ENCODE results near the gene NFIX.
A peak's percentile ranks its signal among the peaks of the same experiment; 100 is the strongest.

Gene NFIX

DNA sequence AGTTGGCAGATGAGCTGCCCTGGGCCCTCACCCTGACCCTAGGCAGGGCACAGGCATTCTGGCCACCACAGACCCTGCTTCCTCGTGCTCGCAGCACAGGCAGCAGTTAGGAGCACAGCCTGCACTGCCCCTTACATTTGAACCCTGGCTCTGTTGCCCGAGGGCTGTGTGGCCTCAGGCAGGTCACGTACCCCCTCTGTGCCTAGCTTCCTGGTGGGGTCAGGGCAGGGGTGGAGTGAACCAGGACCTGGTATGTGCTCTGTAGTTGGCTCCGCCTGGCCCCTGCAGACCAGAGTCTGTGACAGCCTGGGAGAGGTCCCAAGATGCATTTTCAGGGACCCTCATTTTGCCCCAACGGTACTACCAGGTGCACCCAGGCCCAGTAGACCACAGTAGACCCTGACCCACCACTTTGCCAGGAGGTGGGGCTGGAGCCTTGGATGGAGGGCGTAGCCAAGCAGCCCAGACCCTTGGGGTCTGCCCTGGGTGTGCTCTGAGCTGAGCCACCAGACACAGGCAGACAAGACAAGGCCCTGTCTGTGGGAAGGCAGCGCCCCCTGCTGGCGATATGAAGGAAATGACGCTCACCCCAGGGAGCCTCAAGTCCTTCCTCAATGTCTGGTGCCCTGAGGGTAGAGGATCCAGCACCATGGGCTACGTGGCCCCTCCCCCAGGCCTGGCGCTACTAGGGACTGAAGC, 98.3 kb downstream of the NFIX start:
- Histone ChIP-seq H3K27me3 (ENCODE audit: insufficient read depth, low read length) (peaks cover 66% of the 10 kb centered on the region), H3K4me1 (ENCODE audit: insufficient read depth, low read length) (peaks cover 21% of the 10 kb centered on the region)
- WGBS, result 41% methylated on average over 12 of the region's 12 CpGs

GRCh38 chr19:13094106-13094504, 98.8 kb downstream of the NFIX start:
- Histone ChIP-seq H3K27me3 (ENCODE audit: insufficient read depth, low read length) (peaks cover 71% of the 10 kb centered on the region), H3K4me3 (ENCODE audit: low read length) (no peak overlapping the region), H3K9me3 (ENCODE audit: insufficient read depth, low read depth, low read length) (no peaks in the 10 kb centered on the region), H3K36me3 (ENCODE audit: insufficient read depth, low read length) (no peaks in the 10 kb centered on the region), H3K27ac (ENCODE audit: low read depth, low read length) (no peak overlapping the region), H3K4me1 (ENCODE audit: insufficient read depth, low read length) (peaks cover 21% of the 10 kb centered on the region), H3K9ac (ENCODE audit: low read depth, low read length) (no peak overlapping the region)
- WGBS, result 17% methylated on average over 5 of the region's 5 CpGs

More for the DNA sequence above, 98.3 kb downstream of the NFIX start:
- Histone ChIP-seq H3K27ac (ENCODE audit: low read depth, low read length) (no peak overlapping the region), H3K4me3 (ENCODE audit: low read length) (no peak overlapping the region), H3K9ac (ENCODE audit: low read depth, low read length) (no peak overlapping the region), H3K9me3 (ENCODE audit: insufficient read depth, low read depth, low read length) (no peaks in the 10 kb centered on the region), H3K36me3 (ENCODE audit: insufficient read depth, low read length) (no peaks in the 10 kb centered on the region)

DNA sequence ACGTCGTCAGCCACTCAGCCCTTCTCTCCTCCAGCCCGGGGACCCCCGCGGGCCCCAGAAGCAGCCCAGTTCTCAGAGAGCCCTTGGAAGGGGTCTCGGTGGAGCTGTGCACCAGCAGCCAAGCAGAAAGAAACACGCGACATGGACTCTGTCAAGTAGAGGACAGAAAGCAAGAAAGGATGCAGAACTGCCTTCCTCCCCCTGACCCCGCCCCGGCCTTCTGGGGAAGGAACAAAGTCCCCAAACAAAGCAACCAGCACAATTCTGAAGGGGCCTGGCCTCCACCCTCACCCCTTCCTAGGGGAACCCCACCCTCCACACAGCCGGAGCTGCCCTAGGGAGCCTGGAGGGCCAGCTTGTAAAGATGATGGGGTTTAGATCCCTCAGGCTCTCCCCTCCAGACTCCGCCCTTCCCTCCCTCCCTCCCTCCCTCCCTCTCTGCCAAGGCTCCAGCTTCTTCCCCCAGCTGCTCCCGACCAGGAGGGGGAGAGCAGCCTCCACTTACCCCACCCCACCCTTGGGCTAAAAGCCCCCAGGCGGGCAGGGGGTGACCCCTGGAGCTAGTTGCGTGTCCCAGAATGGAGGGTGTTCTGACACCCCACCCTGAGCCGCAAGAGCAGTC, 99.6 kb downstream of the NFIX start:
- peaks cover 21% of the 10 kb centered on the region for H3K4me1 ChIP-seq (ENCODE audit: insufficient read depth, low read length)
- peak overlapping the region; percentile 48 for H3K4me3 ChIP-seq (ENCODE audit: low read length)
- H3K9me3 ChIP-seq (ENCODE audit: insufficient read depth, low read depth, low read length), result no peaks in the 10 kb centered on the region
- no peaks in the 10 kb centered on the region for H3K36me3 ChIP-seq (ENCODE audit: insufficient read depth, low read length)
- H3K9ac ChIP-seq (ENCODE audit: low read depth, low read length), result no peak overlapping the region; the same call in 1 of the 2 replicates
- WGBS, result 3% methylated on average over 16 of the region's 16 CpGs
- H3K27ac ChIP-seq (ENCODE audit: low read depth, low read length), result no peak overlapping the region; the same call in 1 of the 2 replicates
- H3K27me3 ChIP-seq (ENCODE audit: insufficient read depth, low read length), result peaks cover 79% of the 10 kb centered on the region

DNA sequence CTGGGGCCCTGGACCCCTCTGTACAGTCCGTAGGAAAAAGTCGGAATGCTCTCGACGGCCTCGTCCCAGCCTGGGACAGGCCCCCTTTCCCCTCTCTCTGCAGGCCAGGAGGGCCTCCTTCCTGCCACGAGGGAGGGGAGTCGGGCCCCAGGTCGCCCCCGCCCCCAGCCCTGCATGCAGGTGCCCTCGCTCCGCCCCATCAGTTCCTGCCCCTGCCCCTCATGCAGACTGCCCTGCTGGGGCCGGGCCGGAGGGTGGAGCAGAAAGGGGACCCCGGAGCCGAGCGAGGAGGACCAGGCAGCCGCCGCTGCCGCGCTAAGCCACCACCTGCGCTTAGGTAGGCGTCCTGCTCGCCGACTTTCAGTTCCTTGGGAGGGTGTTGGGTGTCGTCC, 100.1 kb downstream of the NFIX start:
- under 1% methylated on average over 25 of the region's 25 CpGs for WGBS
- no peaks in the 10 kb centered on the region for H3K36me3 ChIP-seq (ENCODE audit: insufficient read depth, low read length)
- no peak overlapping the region; the same call in 1 of the 2 replicates for H3K27ac ChIP-seq (ENCODE audit: low read depth, low read length)
- H3K9me3 ChIP-seq (ENCODE audit: insufficient read depth, low read depth, low read length), result no peaks in the 10 kb centered on the region
- H3K4me3 ChIP-seq (ENCODE audit: low read length), result peak overlapping the region; percentile 48
- H3K9ac ChIP-seq (ENCODE audit: low read depth, low read length), result no peak overlapping the region; the same call in 1 of the 2 replicates
- peaks cover 21% of the 10 kb centered on the region for H3K4me1 ChIP-seq (ENCODE audit: insufficient read depth, low read length)
- peaks cover 84% of the 10 kb centered on the region for H3K27me3 ChIP-seq (ENCODE audit: insufficient read depth, low read length)

GRCh38 chr19:13095934-13096927, 101.0 kb downstream of the NFIX start:
- peak overlapping the region; percentile 48 for H3K4me3 ChIP-seq (ENCODE audit: low read length)
- 2% methylated on average over 44 of the region's 44 CpGs for WGBS
- no peaks in the 10 kb centered on the region for H3K36me3 ChIP-seq (ENCODE audit: insufficient read depth, low read length)
- H3K4me1 ChIP-seq (ENCODE audit: insufficient read depth, low read length), result peaks cover 16% of the 10 kb centered on the region
- H3K27me3 ChIP-seq (ENCODE audit: insufficient read depth, low read length), result peaks cover 92% of the 10 kb centered on the region
- no peak overlapping the region; the same call in 1 of the 2 replicates for H3K27ac ChIP-seq (ENCODE audit: low read depth, low read length)
- no peak overlapping the region for H3K9ac ChIP-seq (ENCODE audit: low read depth, low read length)
- no peaks in the 10 kb centered on the region for H3K9me3 ChIP-seq (ENCODE audit: insufficient read depth, low read depth, low read length)

GRCh38 chr19:13097033-13097462, 101.8 kb downstream of the NFIX start:
- peaks cover 92% of the 10 kb centered on the region for H3K27me3 ChIP-seq (ENCODE audit: insufficient read depth, low read length)
- H3K9ac ChIP-seq (ENCODE audit: low read depth, low read length), result no peak overlapping the region
- H3K9me3 ChIP-seq (ENCODE audit: insufficient read depth, low read depth, low read length), result no peaks in the 10 kb centered on the region
- no peaks in the 10 kb centered on the region for H3K36me3 ChIP-seq (ENCODE audit: insufficient read depth, low read length)
- H3K27ac ChIP-seq (ENCODE audit: low read depth, low read length), result no peak overlapping the region
- 3% methylated on average over 10 of the region's 20 CpGs for WGBS
- H3K4me3 ChIP-seq (ENCODE audit: low read length), result no peak overlapping the region
- peaks cover 11% of the 10 kb centered on the region for H3K4me1 ChIP-seq (ENCODE audit: insufficient read depth, low read length)

DNA sequence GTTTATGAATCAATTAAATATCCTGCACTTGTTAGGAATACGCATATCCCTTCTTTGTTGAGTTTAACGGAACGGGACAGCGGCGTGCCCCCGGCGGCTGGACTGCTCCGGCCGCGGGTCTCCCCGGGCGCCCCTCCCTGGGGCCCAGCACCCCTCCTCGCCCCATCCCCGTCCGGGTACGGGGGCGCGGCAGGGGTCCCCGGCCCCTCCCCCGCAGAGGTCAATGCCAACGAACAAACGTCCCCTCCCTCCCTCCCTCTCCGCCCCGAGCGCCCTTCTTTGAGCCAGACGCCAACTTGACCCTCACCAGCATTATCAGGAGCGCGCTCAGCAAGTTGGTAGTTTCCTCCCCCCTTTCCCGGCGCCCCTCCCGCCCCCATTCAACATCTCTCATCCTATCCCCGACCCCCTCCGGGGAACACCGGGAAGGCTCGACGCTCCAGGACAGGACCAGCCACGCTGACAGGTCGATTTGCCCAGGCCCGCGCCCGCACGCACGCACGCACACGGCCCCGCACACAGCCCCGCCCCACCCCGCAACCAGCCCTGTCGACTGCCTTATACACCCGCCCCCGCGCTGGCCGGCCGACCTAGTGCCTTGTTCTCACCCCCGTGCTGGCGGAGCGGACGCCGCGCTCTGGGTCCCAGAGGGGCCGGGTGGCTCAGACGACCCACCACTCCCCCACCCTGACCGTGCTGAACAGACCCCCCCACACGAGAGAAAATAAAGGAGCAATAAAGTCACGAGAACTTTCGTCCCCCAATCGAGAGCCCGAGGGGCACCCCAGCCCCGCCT, 102.4 kb downstream of the NFIX start:
- Histone ChIP-seq H3K27ac (ENCODE audit: low read depth, low read length) (no peak overlapping the region), H3K9me3 (ENCODE audit: insufficient read depth, low read depth, low read length) (no peaks in the 10 kb centered on the region), H3K4me1 (ENCODE audit: insufficient read depth, low read length) (peaks cover 9% of the 10 kb centered on the region), H3K4me3 (ENCODE audit: low read length) (no peak overlapping the region), H3K27me3 (ENCODE audit: insufficient read depth, low read length) (peaks cover 92% of the 10 kb centered on the region), H3K36me3 (ENCODE audit: insufficient read depth, low read length) (no peaks in the 10 kb centered on the region), H3K9ac (ENCODE audit: low read depth, low read length) (no peak overlapping the region)
- 2% methylated on average over 62 of the region's 69 CpGs for WGBS

GRCh38 chr19:13098277-13099072, 103.2 kb downstream of the NFIX start:
- H3K9ac ChIP-seq (ENCODE audit: low read depth, low read length), result no peak overlapping the region

DNA sequence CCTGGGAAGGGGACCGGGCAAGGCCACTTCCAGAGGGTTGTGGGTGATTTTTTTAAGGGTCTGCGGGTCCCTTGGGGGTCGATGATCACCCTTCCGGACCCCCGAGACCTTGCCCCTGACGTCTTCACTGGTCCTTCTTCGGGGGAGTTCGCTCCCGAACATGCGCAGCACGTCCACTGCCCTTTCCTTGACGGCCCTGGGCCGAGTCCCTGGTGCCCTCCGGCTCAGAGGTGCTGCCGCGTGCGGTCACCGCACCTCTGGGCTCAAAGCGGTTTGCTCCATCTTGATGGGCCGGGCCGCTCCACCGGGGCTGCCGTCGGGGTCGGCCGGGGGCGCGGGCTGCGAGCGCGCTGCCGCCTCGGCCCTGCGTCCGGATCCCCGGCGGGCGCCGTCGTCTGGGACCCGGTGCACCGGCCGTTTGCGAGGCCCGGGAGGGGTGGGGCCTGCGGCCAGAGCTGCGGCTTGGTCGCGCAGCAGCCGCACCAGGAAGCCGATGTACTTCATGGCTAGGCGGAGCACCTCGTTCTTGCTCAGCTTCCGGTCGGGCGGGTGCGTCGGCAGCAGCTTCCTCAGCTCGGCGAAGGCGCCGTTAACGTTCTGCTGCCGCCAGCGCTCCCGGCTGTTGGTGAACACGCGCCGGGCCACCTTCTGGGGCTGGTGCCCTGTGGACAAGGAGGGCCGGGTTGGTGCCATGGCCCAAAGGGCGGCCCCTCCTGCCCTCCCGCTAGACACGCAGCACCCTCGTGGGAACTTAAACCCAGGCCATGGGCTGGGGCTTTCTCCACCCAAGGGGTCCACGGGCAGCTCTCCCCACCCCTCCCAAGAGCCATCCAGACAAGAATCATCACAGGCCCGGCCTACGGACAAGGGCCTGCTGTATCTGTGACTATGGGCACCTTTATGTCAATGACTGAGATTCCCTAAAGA, 104.1 kb downstream of the NFIX start:
- Histone ChIP-seq H3K4me3 (ENCODE audit: low read length) (peak overlapping the region; percentile 36), H3K4me1 (ENCODE audit: insufficient read depth, low read length) (peaks cover 9% of the 10 kb centered on the region), H3K27me3 (ENCODE audit: insufficient read depth, low read length) (peaks cover 90% of the 10 kb centered on the region), H3K9me3 (ENCODE audit: insufficient read depth, low read depth, low read length) (no peaks in the 10 kb centered on the region), H3K27ac (ENCODE audit: low read depth, low read length) (no peak overlapping the region), H3K36me3 (ENCODE audit: insufficient read depth, low read length) (no peaks in the 10 kb centered on the region), H3K9ac (ENCODE audit: low read depth, low read length) (no peak overlapping the region)
- WGBS, result 9% methylated on average over 77 of the region's 77 CpGs

More at GRCh38 chr19:13098277-13099072, 103.2 kb downstream of the NFIX start:
- no peaks in the 10 kb centered on the region for H3K36me3 ChIP-seq (ENCODE audit: insufficient read depth, low read length)
- peak overlapping the region; percentile 36; the same call in 1 of the 2 replicates for H3K4me3 ChIP-seq (ENCODE audit: low read length)
- H3K27ac ChIP-seq (ENCODE audit: low read depth, low read length), result no peak overlapping the region
- peaks cover 9% of the 10 kb centered on the region for H3K4me1 ChIP-seq (ENCODE audit: insufficient read depth, low read length)
- WGBS, result 2% methylated on average over 51 of the region's 58 CpGs
- peaks cover 96% of the 10 kb centered on the region for H3K27me3 ChIP-seq (ENCODE audit: insufficient read depth, low read length)
- no peaks in the 10 kb centered on the region for H3K9me3 ChIP-seq (ENCODE audit: insufficient read depth, low read depth, low read length)

All from HUES64 (cell line).